ENCODE measurements around the gene CIB4.
A peak's percentile ranks its signal among the peaks of the same experiment; 100 is the strongest.

The CIB4 gene

GRCh38 chr2:26607698-26608097, 33.5 kb downstream of the CIB4 start:
- DNase-seq (ENCODE audit: low spot score): no peak

DNA sequence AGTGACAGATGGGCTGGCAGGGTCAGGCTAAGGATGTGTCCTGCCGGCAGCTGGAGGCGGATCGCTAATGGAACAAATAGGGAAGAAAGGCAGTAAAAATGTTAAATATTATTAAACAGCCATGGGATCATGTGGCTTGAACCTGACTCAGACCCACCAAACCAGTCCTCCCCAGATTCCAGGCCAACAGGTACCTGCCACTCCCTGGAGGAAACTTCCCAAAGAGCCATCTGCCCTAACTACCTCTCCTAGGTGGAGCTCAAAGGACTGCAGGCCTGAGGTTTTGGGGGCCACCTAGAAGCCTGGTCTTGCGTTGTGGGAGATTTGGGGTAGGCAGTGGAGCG, 34.3 kb downstream of the CIB4 start:
- no peak for DNase-seq (ENCODE audit: low spot score)

GRCh38 chr2:26605999-26606846, 34.9 kb downstream of the CIB4 start:
- no peak for DNase-seq (ENCODE audit: low spot score)

GRCh38 chr2:26605195-26605998, 35.8 kb downstream of the CIB4 start:
- DNase-seq (ENCODE audit: low spot score): peak; percentile 69

GRCh38 chr2:26602575-26602974, 38.6 kb downstream of the CIB4 start:
- DNase-seq (ENCODE audit: low spot score): no peak

- no peak for DNase-seq (ENCODE audit: low spot score)
These were observed 41.8 kb downstream of the CIB4 start for GRCh38 chr2:26599387-26599786.

DNA sequence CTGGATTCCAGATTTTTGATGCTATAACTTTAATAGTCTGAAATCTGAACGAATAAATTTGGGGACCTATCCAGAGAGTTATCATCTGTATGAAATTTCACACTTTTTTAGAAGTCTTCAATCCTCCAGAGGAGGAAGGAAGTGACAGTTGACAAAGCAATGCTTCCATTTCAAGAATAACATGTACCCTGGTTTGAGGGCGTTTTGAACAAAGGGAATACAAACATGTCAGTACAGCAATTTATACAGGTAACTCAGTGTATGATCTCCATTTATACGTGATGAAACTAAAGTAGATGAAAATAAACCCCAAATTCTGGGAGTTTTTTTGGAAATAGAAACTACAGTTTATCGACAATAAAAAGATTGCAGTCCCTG, 42.2 kb downstream of the CIB4 start:
- no peak for DNase-seq (ENCODE audit: low spot score)

GRCh38 chr2:26598336-26598995, 42.7 kb downstream of the CIB4 start:
- no peak for DNase-seq (ENCODE audit: low spot score)

DNA sequence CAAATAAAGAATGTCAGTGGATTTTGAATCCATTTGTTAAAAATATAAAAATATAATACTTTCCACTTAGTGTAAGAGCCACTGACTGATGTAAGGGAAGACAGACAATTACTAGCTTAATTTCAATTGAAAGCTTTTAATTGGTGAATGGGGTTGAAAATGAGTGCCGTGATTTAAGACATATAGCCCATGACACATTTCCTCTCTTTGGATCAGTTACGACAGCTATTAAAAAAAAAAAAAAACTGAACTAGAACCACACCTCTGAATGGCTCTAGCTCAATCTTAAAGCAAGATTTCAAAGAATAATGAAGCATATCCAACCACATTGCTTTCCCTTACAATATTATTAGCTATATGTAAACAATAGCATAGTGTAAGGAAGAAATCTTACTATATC, 44.0 kb downstream of the CIB4 start:
- no peak for DNase-seq (ENCODE audit: low spot score)

DNA sequence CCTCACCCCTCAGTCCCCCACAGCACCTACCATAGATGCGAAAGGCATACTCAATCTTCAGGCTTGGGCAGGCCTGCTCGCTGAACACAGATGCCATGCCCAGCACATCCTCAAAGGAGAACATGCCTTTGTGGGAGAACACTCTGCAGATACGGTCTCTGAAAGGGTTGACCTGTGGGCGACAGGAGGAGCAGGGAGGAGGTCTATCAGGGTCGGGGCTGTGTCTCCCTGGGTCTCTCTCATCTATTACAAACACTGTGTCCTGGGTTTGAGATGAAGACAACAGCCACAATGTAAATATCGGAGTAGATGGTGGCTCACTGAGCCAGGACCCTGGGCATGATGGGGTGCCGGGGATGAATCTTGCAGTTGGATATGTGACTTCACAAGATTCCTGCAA, 46.0 kb downstream of the CIB4 start:
- DNase-seq (ENCODE audit: low spot score): no peak

- DNase-seq (ENCODE audit: low spot score): no peak
These were observed 49.3 kb downstream of the CIB4 start for GRCh38 chr2:26591619-26592505.

DNA sequence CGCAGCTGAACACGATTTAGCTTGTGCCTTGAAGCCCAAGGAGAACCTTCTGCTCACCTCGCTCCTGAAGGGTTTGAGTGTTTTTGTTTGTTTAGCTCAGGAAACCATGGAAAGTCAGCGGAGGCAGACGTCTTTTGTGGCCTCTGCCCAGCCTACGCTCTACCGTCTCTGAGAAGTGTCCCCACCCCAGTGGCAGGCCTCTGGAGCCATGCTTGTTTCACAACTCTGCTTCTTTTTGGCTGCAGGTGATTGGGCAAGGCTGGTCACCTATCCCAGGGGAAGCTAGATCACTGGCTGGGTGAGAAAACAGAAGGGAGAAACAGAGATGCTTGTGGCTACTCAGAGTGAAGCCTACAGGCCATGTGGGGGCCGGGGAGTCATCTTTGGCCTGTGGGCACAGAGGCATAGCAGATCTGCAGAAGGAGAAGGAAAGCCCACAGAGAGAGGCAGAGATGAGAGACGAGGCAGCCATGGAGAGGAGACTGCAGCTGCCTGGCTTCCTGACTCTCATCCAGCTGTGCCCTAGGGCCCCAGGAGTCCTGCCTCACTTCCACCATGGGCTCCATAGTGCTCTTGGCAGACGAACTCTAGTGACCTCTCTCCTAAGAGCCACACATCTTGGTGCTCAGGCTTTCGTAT, 50.1 kb downstream of the CIB4 start:
- no peak for DNase-seq (ENCODE audit: low spot score)

- DNase-seq (ENCODE audit: low spot score): no peak
These were observed 50.7 kb downstream of the CIB4 start for GRCh38 chr2:26590508-26590907.

GRCh38 chr2:26588576-26588975, 52.6 kb downstream of the CIB4 start:
- no peak for DNase-seq (ENCODE audit: low spot score)

DNA sequence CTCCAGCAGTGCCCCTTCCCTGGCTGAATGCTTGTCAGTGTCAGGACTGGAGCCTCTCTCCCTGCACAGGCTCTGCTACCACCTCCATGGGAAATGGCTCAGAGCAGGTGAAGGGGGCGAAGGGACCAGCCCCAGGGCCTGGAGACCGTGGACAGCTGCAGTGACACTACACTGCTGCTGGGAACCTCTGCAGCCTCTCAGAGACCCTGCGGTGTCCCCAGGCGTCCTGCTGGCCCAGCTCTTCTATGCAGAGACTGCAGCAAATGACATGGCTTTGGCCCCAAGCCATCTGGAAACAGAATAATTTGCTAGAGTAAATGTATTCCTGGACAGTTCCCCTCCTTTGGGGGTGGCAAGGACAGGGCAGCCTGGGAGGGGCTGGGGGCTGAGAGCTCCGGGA, 53.2 kb downstream of the CIB4 start:
- no peak for DNase-seq (ENCODE audit: low spot score)

- no peak for DNase-seq (ENCODE audit: low spot score)
These were observed 55.2 kb downstream of the CIB4 start for GRCh38 chr2:26585966-26586365.

DNA sequence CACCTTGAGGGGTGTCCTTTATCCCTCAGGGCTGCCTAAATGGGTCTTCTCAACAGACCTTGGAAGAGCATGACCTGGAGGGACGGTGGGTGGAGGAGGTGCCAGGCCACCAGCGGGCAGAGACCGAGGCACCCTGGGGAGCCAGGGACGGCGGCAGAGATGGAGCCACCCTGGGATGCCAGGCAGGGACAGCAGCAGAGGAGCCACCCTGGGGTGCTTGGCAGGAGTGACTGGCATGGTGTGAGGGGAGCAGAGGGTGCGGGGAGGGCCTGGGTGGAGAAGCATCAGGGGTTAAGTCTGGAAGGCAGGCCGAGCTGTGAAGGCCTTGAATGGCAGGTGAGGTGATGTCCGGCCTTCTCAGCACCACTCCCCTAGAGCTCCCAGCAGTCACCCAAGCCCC, 56.1 kb downstream of the CIB4 start:
- no peak for DNase-seq (ENCODE audit: low spot score)

GRCh38 chr2:26584656-26585055, 56.5 kb downstream of the CIB4 start:
- no peak for DNase-seq (ENCODE audit: low spot score)

- no peak for DNase-seq (ENCODE audit: low spot score)
These were observed 57.0 kb downstream of the CIB4 start for GRCh38 chr2:26584191-26584590.

- no peak for DNase-seq (ENCODE audit: low spot score)
These were observed 57.7 kb downstream of the CIB4 start for GRCh38 chr2:26583381-26583911.

GRCh38 chr2:26582890-26583289, 58.3 kb downstream of the CIB4 start:
- DNase-seq (ENCODE audit: low spot score): no peak

Measured in AG08395 (cell line).